GM19438 (cell line): ENCODE data around the gene ATP8A2.

Experiments
- ATAC-seq: cut with Tn5 transposase; IDR thresholded peaks from one replicate; pipeline ENCODE4 v1.9.1; 2021; ENCODE audit warnings: low read depth; ENCODE audit not compliant: unreplicated experiment

The ATP8A2 gene

DNA sequence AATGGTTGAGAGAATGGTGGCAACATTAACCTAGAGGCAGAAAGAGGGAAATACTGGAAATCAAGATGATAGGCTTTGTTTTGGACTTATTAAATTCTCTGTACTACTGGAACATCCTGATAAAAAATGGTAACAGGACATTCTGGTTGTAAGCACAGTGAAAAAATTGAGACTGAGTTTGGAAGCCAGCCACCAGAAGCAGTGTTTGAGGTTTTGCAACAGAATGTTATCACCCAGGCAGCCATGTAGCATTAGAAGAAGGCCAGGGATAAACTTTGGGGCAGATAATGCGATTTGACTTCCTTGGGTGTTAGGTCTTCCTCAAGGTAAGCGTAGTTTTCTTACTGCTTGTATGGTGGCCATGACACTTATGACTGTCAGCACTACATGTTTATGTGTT, 307.4 kb downstream of the ATP8A2 start:
- ATAC-seq, result no peak

DNA sequence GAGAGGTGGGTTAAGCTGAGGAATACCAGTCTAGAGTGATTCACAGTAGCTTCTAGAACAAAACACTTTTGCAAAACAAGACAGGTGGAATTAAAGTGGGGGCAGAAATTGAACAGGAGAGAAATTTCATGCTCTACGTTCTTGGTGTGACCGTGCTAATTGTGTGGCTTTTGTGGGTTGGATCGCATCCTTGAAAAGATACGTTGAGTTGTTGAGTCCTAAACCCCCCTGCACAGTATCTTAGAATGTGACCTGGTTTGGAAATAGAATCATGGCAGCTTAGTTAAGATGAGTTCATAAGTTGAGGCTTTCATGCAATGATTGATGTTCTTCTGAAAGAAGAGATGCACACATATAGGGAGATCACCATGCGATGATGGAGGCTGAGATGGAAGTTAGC, 308.2 kb downstream of the ATP8A2 start:
- ATAC-seq, result no peak

DNA sequence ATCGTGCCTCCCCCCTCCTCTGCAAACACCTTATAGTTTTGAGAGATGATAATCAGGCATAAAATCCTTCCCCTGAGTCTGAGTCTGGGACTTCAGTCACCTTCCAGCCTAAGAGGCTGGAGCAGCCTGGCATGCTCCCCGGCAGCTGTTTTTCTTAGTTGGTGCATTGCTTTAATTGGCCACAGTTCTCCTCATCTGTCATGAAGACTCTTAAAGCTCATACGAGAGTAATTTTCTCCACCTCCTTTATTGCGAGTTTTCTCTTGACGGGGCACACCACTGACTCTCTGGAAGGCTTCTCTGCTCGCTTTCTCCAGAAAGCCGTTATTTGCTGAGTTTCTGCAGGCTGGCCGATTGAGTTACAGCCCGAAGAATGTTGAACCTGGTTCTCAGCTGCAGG, 310.5 kb downstream of the ATP8A2 start:
- no peak for ATAC-seq

- ATAC-seq, result no peak
Measured at GRCh38 chr13:25683056-25683455, 311.3 kb downstream of the ATP8A2 start.

- ATAC-seq, result no peak
Measured at GRCh38 chr13:25683662-25684370, 312.0 kb downstream of the ATP8A2 start.

DNA sequence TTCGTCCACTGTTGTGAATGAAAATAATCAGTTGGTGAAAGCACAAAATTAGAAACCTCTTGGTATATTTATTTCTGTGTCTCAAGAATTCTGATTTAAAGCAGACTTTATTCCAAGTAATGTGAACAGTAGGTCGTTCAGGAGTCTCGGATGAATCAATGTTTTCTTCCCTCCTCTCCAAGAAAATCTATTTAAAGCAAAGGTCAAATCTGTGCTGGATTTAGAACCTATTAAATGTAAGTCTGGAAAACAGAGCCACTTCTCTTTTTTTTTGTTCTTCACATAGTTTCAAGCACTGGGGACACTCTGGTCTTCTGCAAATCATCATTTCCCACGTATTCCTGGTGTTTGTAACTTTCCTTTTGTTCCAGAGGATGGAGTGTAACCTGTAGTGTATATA, 312.7 kb downstream of the ATP8A2 start:
- ATAC-seq, result no peak

DNA sequence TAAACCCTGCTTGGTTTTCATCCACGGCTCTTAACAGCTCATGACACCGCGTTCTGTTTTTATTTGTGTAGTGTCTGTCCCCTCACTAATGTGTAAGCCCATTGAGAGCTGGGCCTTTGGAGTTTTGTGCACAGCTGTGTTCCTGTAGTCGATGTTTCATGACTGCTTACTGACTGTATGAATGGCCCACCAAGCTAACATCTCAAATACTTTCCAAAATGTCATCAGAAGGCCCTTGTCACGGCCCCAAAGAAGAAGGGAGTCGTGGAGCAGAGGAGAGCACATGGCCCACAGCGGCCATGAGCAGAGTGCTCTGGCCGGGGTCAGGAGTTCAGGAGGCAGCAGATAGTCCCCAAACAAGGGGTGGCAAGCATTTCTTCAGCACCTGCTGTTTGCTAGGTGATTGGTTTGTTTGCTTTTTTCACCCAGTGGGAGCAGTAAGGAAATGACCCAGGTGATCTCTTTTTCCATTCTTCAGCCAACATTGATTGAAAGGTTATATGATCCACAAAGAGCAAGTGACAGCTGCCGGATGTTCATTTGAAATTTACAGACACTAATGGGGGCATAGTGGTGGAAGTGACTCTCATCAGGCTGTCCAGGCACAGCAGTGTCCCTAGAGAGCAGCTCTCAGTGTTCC, 315.2 kb downstream of the ATP8A2 start:
- no peak for ATAC-seq

DNA sequence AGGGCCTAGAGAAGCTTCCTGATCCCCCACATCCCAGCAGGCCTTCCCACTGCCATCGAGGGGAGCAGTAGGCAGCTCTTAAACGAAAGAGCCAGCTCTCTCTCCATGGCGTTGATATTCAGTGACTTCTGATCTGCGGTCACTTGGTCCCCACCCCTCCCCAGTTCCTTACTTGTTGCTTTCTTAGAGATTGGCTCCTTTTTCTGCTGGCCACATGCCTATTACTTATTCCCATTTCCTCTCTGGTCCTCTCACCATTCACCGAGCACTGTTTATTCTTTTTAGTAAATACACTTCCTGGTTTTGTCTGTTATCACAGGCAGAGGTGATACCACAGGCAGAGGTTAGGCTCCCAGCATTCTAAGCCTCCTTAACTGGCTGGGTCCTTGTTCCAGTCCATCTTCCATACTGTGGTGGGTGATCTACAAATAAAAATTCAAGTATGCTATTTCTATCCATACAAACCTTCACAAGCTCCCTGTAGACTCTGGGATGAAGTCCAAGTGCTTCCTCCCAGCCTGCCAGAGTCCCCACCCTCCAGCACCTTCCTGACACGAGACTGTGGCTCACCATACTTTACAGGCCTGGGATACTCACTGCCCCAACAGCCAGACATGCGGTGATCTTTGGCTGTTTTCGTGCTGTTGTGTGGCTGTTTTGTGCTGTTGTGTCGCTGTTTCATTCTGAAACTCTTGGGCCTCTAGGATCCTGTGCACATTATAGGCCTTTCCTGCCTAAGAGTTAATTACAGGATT, 315.9 kb downstream of the ATP8A2 start:
- no peak for ATAC-seq

DNA sequence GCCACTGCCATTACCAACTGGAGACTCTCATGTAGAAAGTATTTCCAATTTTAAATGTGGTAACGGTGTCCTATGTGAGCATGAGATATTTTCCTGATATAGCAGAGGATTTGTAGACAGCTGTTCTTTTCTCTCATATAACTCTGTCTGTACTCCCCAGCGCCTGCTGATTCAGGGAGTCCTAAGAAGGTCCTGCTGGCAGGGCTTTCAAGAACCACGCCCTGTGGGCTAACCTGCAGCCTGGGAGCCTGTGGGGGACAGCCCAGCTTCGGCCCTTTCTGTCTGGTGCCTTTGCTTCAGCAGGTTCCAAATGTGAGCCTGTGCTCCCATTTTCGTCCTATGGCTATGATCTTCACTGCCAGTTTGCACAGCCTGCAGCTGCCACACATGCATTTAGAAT, 316.8 kb downstream of the ATP8A2 start:
- no peak for ATAC-seq

DNA sequence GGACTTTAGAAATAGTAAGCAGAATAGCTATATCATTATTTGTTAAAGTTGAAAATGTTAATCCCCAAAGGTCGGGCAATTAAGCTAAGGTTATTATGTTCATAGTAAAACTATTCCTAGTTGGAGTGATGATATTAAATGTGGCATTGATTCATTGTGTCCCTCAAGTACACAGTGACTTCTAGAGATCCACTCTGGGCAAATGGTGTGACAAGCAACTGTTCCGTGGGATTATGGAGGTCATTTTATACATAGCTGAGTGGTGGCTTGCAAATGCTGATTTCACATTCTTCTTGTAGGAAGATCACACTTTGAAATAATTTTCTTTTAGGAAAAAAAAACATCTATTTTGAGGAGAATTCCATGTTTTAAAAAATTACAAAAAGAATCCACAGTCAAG, 317.8 kb downstream of the ATP8A2 start:
- ATAC-seq, result no peak

DNA sequence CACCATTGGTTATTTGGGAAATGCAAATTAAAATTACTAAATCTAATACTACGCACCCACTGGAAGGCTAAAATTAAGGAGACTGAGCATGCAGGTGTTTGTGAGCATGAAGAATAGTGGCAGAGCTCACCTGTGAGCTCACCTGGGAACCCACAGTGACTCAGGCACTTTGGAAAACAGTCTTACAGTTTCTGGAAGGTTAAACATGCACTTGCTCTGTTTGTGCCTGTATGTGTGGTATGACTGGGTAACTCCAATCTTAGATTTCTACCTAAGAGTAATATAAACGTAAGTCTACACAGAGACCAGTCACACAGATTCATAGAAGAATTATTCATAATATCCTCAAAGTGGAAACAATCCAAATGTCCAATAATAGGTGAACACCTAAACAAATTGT, 318.8 kb downstream of the ATP8A2 start:
- ATAC-seq, result no peak

DNA sequence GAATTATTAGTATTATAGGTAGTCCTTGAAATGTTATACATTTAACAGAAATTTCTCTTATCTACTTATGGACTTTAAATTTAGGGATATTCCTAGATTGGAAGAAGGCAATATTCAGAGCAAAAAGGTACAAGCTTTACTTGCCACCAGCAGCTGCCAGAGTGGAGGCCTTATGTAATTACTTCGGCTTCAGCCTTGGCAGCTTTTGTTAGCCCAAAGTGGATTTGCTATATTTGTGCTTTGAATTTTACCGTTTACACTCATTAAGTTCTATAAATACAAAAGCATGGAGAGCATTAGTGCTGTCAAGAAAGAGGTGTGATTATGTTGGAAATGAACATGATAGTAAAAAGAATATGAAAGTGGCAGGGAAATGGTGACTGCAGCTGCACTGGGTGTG, 319.9 kb downstream of the ATP8A2 start:
- no peak for ATAC-seq

- ATAC-seq, result no peak
Measured at GRCh38 chr13:25692099-25692498, 320.3 kb downstream of the ATP8A2 start.

- ATAC-seq, result no peak
Measured at GRCh38 chr13:25699056-25699455, 327.3 kb downstream of the ATP8A2 start.

- ATAC-seq, result no peak
Measured at GRCh38 chr13:25699600-25699999, 327.8 kb downstream of the ATP8A2 start.

DNA sequence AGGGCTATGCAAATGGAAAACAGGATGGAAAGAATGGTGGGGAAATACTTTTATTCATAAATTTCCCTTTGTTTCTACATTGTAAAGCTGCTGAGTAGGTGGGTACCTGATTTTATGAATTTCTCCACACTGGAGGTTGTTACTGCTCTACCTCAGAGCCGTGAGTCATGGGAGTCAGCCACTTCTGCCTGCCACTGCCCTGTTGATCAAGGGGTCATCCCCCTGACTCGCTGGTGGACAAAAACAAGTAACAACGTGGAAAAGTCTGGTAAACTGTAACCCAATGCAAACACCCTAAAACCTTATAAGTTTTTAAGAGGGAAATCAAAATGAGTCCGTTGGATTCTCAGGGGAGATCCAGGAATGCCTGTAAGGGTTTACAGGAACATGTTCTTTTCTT, 329.5 kb downstream of the ATP8A2 start:
- ATAC-seq, result no peak

DNA sequence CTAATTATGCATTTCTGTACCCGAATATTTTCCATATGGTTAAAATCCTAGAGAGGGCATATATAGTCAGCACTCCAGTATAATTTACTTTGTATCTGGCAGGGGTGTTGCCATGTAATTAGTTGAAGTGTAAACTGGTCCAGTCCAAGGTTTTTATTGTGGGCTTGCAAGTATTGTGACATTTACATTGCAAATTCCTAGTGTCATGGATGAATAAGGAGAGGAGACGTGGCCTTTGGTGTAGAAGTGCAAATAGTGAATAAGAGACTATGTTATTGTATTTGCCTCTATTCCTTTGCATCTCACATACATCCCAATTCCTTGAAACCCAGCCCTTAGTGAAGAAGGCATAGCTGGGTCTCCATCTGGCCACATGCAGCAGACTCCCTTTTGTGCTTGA, 330.6 kb downstream of the ATP8A2 start:
- ATAC-seq, result no peak

DNA sequence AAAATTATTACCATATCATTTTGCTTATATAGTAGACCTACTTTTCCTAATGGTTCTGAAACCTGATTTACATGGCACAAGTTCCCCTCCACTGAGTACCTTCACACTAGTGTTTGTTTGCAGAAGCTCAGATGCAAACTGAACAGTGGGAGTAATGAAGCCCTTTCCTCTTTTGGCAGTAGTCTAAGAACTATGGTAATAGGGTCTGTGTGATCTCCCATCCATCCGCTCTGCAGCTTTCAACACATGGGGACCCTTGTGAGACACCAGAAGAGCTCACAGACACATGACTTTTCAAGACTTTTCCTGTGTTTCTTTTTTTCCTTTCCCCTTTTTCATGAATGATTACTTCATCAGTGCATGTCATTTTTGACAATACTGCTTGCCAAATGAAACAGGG, 336.0 kb downstream of the ATP8A2 start:
- no peak for ATAC-seq

DNA sequence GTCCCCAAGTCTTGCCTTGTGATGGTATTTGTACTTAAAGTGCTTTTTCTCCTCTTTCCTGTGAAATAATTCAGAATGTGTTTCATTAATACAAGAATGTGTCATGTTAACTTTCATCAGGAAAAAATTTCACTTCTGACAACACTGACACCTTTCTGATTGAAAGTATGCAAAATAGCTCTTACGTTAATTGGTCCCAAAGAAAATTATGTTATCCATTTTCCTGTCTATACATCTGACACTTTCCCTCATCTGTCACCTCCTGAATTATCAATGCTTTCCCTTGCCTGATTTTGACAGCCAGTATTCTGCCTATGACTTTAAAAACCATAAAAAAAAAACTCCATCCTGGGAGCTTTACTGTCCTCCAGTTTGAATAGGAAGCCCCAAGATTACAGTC, 336.5 kb downstream of the ATP8A2 start:
- no peak for ATAC-seq

GRCh38 chr13:25709088-25709487, 337.3 kb downstream of the ATP8A2 start:
- no peak for ATAC-seq

- ATAC-seq, result no peak
Measured at GRCh38 chr13:25715760-25716159, 344.0 kb downstream of the ATP8A2 start.

DNA sequence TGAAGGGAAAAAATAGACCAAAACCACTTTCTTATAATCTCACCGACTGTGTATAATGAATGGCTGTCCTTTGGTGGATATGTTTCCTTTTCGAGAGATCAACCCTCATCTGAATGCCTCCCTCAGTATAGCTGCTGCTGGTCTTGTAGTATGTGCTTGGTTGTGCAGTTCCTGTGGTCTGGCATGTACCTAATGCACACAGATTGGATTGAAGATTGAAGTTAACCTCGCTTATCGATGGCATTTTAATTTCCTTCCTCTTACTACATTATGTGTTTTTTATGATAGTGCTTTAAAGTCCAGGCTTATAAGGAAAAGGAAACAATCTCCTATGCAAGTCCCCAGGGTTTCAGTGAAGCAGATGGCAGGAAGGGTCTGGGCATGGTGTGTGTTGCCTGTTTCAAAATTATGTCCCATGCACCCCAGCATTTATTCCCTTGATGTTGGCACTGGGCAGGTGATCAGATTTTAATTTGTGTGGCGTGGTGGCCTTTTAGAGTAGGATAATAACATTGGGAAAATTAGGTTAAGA, 346.0 kb downstream of the ATP8A2 start:
- no peak for ATAC-seq
